Measurements from ENCODE around the gene SYNPR.

SYNPR gene

DNA sequence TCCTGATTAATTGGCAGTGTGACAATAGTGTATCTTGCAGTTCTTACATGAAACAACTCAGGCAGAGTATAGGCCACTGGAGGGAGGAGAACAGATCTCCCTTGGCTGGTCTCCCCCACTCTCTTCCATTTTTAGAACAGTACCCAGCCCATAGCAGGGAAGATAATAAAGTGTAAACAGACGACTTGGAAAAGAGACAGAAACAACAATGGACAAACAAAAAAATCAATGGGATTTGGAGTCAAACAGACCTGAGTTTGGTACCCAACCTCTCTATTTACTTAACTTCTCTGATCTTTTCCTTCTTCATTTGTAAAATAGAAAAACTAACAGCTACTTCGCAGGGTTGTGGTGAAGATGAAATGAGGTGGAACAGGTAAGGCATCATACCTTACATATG lies 315.7 kb downstream of the SYNPR start:
- TF ChIP-seq, protein P1, sequence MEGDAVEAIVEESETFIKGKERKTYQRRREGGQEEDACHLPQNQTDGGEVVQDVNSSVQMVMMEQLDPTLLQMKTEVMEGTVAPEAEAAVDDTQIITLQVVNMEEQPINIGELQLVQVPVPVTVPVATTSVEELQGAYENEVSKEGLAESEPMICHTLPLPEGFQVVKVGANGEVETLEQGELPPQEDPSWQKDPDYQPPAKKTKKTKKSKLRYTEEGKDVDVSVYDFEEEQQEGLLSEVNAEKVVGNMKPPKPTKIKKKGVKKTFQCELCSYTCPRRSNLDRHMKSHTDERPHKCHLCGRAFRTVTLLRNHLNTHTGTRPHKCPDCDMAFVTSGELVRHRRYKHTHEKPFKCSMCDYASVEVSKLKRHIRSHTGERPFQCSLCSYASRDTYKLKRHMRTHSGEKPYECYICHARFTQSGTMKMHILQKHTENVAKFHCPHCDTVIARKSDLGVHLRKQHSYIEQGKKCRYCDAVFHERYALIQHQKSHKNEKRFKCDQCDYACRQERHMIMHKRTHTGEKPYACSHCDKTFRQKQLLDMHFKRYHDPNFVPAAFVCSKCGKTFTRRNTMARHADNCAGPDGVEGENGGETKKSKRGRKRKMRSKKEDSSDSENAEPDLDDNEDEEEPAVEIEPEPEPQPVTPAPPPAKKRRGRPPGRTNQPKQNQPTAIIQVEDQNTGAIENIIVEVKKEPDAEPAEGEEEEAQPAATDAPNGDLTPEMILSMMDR (IDR thresholded peaks at IDR 0.05; ENCODE audit: low read depth, low read length) = no peak
- Histone ChIP-seq H3K9me3 (no peaks in the 10 kb centered on the region), H3K4me1 (no peaks in the 10 kb centered on the region), H3K4me3 (ENCODE audit: low read depth, low read length) (no peak overlapping the region), H3K27me3 (peaks cover 5% of the 10 kb centered on the region; the same call in 1 of the 2 replicates), H3K36me3 (no peaks in the 10 kb centered on the region)
- DNase-seq = no peak

DNA sequence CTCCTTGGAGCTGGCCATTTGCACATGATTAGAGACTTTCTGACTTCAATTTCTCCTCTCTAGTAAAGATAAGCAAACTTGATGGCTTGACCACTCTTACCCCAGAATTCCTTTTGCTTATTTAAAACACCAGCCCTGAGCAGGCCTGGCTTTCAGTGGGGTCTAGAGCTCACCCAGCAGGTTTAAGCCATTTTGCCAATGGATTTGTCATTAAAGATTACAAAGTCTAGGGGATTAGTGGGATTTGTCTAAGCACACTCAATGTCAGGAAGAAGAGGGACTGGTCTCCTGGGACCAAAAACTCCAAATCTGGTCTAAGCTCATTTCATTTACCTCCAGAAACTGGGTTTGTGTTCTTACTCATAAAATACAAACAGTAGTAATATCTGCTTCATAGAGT lies 317.1 kb downstream of the SYNPR start:
- DNase-seq = no peak
- no peaks in the 10 kb centered on the region for H3K9me3 ChIP-seq
- TF ChIP-seq, protein P1 (IDR thresholded peaks at IDR 0.05; ENCODE audit: low read depth, low read length) = no peak
- no peak overlapping the region for H3K4me3 ChIP-seq (ENCODE audit: low read depth, low read length)
- peaks cover 5% of the 10 kb centered on the region; the same call in 1 of the 2 replicates for H3K27me3 ChIP-seq
- H3K4me1 ChIP-seq = no peaks in the 10 kb centered on the region
- H3K36me3 ChIP-seq = no peaks in the 10 kb centered on the region

DNA sequence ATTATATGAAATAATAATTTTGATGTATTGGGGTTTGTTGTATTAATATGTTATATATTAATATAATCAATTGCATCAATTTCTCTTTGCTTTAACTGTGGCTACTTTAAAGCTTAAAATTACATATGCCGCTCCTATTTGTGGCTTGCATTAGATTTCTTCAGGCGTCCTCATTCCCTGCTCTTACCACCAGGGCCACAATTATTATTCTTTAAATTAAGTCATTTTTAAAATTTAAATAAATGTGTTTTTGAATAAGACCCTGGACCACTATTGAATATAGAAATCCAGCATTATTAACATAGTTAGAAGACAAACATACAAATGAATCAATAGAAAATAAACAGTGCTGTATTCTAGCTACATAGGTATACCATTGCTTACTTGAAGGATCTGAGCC lies 318.9 kb downstream of the SYNPR start:
- no peaks in the 10 kb centered on the region for H3K36me3 ChIP-seq
- no peak overlapping the region for H3K4me3 ChIP-seq (ENCODE audit: low read depth, low read length)
- DNase-seq = no peak
- no peaks in the 10 kb centered on the region for H3K4me1 ChIP-seq
- TF ChIP-seq, protein P1 (IDR thresholded peaks at IDR 0.05; ENCODE audit: low read depth, low read length) = no peak
- no peaks in the 10 kb centered on the region for H3K9me3 ChIP-seq
- peaks cover 8% of the 10 kb centered on the region for H3K27me3 ChIP-seq

DNA sequence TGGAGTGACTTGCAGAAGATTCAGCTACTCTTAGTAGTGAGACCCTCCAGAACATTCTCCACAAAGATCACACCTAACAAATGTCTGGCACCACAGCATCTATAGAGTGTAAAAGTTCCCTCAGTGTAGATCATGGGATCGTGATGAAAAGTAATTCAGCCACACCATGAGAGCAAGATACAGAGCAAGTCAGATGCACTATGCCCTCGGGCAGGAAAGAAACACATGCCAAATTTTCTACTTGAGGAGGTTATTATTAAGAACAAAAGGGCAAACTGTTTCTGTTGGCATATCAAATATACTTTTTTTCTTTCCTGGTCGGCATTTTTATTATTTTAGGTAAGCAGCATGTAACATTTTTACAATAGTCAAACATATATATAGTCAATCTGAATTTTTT lies 329.6 kb downstream of the SYNPR start:
- Histone ChIP-seq H3K36me3 (no peaks in the 10 kb centered on the region), H3K9me3 (no peaks in the 10 kb centered on the region), H3K4me3 (ENCODE audit: low read depth, low read length) (no peak overlapping the region), H3K4me1 (no peaks in the 10 kb centered on the region), H3K27me3 (peaks cover 27% of the 10 kb centered on the region)
- TF ChIP-seq, protein P1 (IDR thresholded peaks at IDR 0.05; ENCODE audit: low read depth, low read length) = no peak
- no peak for DNase-seq

DNA sequence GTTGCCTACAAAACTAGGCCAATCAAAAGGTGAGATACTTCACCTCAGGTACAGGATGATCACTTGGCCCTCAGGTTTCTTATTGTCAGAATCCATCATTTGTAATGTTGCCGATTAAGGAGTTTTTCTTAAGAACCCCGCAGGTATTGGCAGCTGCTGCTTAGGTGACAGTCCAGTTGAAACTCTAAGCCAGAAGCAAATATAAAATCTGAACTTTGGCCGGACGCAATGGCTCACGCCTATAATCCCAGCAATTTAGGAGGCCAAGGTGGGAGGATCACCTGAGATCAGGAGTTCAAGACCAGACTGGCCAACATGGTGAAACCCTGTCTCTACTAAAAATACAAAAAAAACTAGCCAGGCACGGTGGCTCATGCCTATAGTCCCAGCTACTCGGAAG lies 331.3 kb downstream of the SYNPR start:
- TF ChIP-seq, protein P1 (IDR thresholded peaks at IDR 0.05; ENCODE audit: low read depth, low read length) = no peak
- Histone ChIP-seq H3K36me3 (no peaks in the 10 kb centered on the region), H3K27me3 (peaks cover 27% of the 10 kb centered on the region), H3K4me3 (ENCODE audit: low read depth, low read length) (no peak overlapping the region), H3K4me1 (no peaks in the 10 kb centered on the region), H3K9me3 (no peaks in the 10 kb centered on the region)
- DNase-seq = no peak

DNA sequence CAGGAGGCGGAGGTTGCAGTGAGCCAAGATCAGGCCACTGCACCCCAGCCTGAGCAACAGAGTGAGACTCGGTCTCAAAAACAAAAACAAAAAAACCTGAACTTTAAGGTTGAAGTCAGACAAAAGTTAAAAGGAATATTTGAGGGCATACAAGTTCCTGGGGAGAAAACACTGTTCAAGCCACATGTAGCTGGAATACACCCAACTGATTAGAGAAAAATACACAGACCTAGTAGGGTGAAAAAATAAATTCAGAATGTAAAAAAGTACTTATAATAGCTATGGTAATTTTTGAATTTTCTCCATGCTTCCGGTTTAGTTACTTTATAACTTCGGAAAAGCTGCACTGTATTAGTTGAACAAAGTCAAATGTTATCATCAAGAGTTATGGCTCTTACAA lies 331.7 kb downstream of the SYNPR start:
- DNase-seq = no peak
- no peaks in the 10 kb centered on the region for H3K9me3 ChIP-seq
- H3K4me1 ChIP-seq = no peaks in the 10 kb centered on the region
- H3K27me3 ChIP-seq = peaks cover 27% of the 10 kb centered on the region
- H3K36me3 ChIP-seq = no peaks in the 10 kb centered on the region
- H3K4me3 ChIP-seq (ENCODE audit: low read depth, low read length) = no peak overlapping the region
- TF ChIP-seq, protein P1 (IDR thresholded peaks at IDR 0.05; ENCODE audit: low read depth, low read length) = no peak

Data from BE2C (cell line).